GM21390 (cell line): Measurements from ENCODE around the gene COL18A1.

ENCODE experiments used
- ATAC-seq: cut with Tn5 transposase; IDR thresholded peaks from one replicate; pipeline ENCODE4 v1.9.1; 2021; ENCODE audit not compliant: unreplicated experiment

Gene COL18A1

GRCh38 chr21:45381865-45382696, 22.9 kb upstream of the COL18A1 start:
- ATAC-seq: no peak

GRCh38 chr21:45382697-45382997, 22.3 kb upstream of the COL18A1 start:
- ATAC-seq: no peak

- no peak for ATAC-seq
These were observed 21.8 kb upstream of the COL18A1 start for GRCh38 chr21:45383111-45383614.

GRCh38 chr21:45383615-45384201, 21.3 kb upstream of the COL18A1 start:
- no peak for ATAC-seq

- no peak for ATAC-seq
These were observed 20.1 kb upstream of the COL18A1 start for GRCh38 chr21:45384656-45385548.

GRCh38 chr21:45385549-45386050, 19.4 kb upstream of the COL18A1 start:
- ATAC-seq: no peak

GRCh38 chr21:45386336-45386727, 18.6 kb upstream of the COL18A1 start:
- no peak for ATAC-seq

GRCh38 chr21:45386728-45387371, 18.1 kb upstream of the COL18A1 start:
- ATAC-seq: no peak

- ATAC-seq: no peak
These were observed 17.5 kb upstream of the COL18A1 start for GRCh38 chr21:45387506-45387905.

- ATAC-seq: no peak
These were observed 16.9 kb upstream of the COL18A1 start for GRCh38 chr21:45388011-45388521.

- no peak for ATAC-seq
These were observed 16.2 kb upstream of the COL18A1 start for GRCh38 chr21:45388611-45389296.

GRCh38 chr21:45390121-45390751, 14.7 kb upstream of the COL18A1 start:
- no peak for ATAC-seq

GRCh38 chr21:45390831-45391742, 13.9 kb upstream of the COL18A1 start:
- no peak for ATAC-seq

GRCh38 chr21:45391743-45392572, 13.0 kb upstream of the COL18A1 start:
- no peak for ATAC-seq

GRCh38 chr21:45392573-45392971, 12.4 kb upstream of the COL18A1 start:
- no peak for ATAC-seq

- no peak for ATAC-seq
These were observed 11.9 kb upstream of the COL18A1 start for GRCh38 chr21:45393021-45393420.

- ATAC-seq: no peak
These were observed 10.9 kb upstream of the COL18A1 start for GRCh38 chr21:45393833-45394638.
